H9 (cell line): Measurements from ENCODE around the gene SH3GLB2. TPM values are rescaled to one million over a fixed set of nuclear protein-coding genes. Genes with fewer than 3 reads are reported as not detected.

Source experiments
- DNase-seq: peaks from one replicate; pipeline ENCODE4 v3.0.0-alpha.2; 2017
- H2AFZ ChIP-seq: one replicate; pipeline ENCODE4 v1.6.1; 2013; ENCODE audit warnings: mild to moderate bottlenecking, low read length, control low read depth, moderate library complexity
- H2AK5ac ChIP-seq: 2 replicates; pipeline ENCODE4 v1.6.1; 2013; ENCODE audit warnings: low read length, control low read depth, mixed read lengths; ENCODE audit not compliant: insufficient read length
- H2BK120ac ChIP-seq: one replicate; pipeline ENCODE4 v1.6.1; 2013; ENCODE audit warnings: low read depth, mild to moderate bottlenecking, low read length, control low read depth, inconsistent platforms; ENCODE audit not compliant: poor library complexity, severe bottlenecking
- H2BK12ac ChIP-seq: 2 replicates; pipeline ENCODE4 v1.6.1; 2013; ENCODE audit warnings: low read length, control low read depth, mixed read lengths, low read depth; ENCODE audit not compliant: insufficient read length
- H2BK15ac ChIP-seq: 2 replicates; pipeline ENCODE4 v1.6.1; 2013; ENCODE audit warnings: low read depth, low read length, control low read depth
- H2BK20ac ChIP-seq: one replicate; pipeline ENCODE4 v1.6.1; 2013; ENCODE audit warnings: low read depth, mild to moderate bottlenecking, low read length, control low read depth, inconsistent platforms; ENCODE audit not compliant: poor library complexity, severe bottlenecking
- H2BK5ac ChIP-seq: 2 replicates; pipeline ENCODE4 v1.6.1; 2013; ENCODE audit warnings: low read length, control low read depth, mixed read lengths; ENCODE audit not compliant: insufficient read length
- H3K14ac ChIP-seq: 2 replicates; pipeline ENCODE4 v1.6.1; 2013; ENCODE audit warnings: low read length, control low read depth; ENCODE audit not compliant: insufficient read depth
- H3K18ac ChIP-seq: 2 replicates; pipeline ENCODE4 v1.6.1; 2013; ENCODE audit warnings: low read depth, mild to moderate bottlenecking, mixed read lengths, low read length, control low read depth; ENCODE audit not compliant: insufficient read length
- H3K23ac ChIP-seq: 2 replicates; pipeline ENCODE4 v1.6.1; 2013; ENCODE audit warnings: low read length, control low read depth, mixed read lengths, low read depth; ENCODE audit not compliant: insufficient read length
- H3K23me2 ChIP-seq: 2 replicates; pipeline ENCODE4 v1.6.1; 2013; ENCODE audit warnings: low read depth, mild to moderate bottlenecking, mixed read lengths, low read length, control low read depth; ENCODE audit not compliant: insufficient read length, poor library complexity, severe bottlenecking
- H3K27ac ChIP-seq: 2 replicates; pipeline ENCODE4 v1.5.1; 2013; ENCODE audit warnings: low read length, control low read depth, mixed read lengths, low read depth; ENCODE audit not compliant: insufficient read length
- H3K27me3 ChIP-seq: 2 replicates; pipeline ENCODE4 v1.6.1; 2013; ENCODE audit warnings: low read length, control low read depth, inconsistent platforms; ENCODE audit not compliant: insufficient read depth
- H3K4ac ChIP-seq: 2 replicates; pipeline ENCODE4 v1.6.1; 2013; ENCODE audit warnings: low read depth, mild to moderate bottlenecking, control low read depth, inconsistent platforms, low read length, moderate library complexity
- H3K4me1 ChIP-seq: 2 replicates; pipeline ENCODE4 v1.6.1; 2013; ENCODE audit warnings: low read length, control low read depth, inconsistent platforms; ENCODE audit not compliant: insufficient read depth
- H3K4me2 ChIP-seq: 2 replicates; pipeline ENCODE4 v1.6.1; 2013; ENCODE audit warnings: low read length, control low read depth, mixed read lengths; ENCODE audit not compliant: insufficient read length, insufficient read depth
- H3K56ac ChIP-seq: 2 replicates; pipeline ENCODE4 v1.6.1; 2013; ENCODE audit warnings: low read depth, mild to moderate bottlenecking, mixed read lengths, low read length, control low read depth; ENCODE audit not compliant: insufficient read length
- H3K79me1 ChIP-seq: 2 replicates; pipeline ENCODE4 v1.6.1; 2013; ENCODE audit warnings: low read depth, mild to moderate bottlenecking, moderate library complexity, low read length, control low read depth, inconsistent platforms; ENCODE audit not compliant: insufficient read depth, poor library complexity, severe bottlenecking
- H3K79me2 ChIP-seq: 2 replicates; pipeline ENCODE4 v1.6.1; 2013; ENCODE audit warnings: low read length, control low read depth, inconsistent platforms; ENCODE audit not compliant: insufficient read depth
- H3K9ac ChIP-seq: 2 replicates; pipeline ENCODE4 v1.6.1; 2013; ENCODE audit warnings: low read length, control low read depth, mixed read lengths; ENCODE audit not compliant: insufficient read length; ENCODE audit errors: extremely low read depth
- H3K9me3 ChIP-seq: one replicate; pipeline ENCODE4 v1.6.1; 2013; ENCODE audit warnings: low read depth, low read length, inconsistent platforms; ENCODE audit not compliant: control insufficient read depth
- H3T11ph ChIP-seq: one replicate; pipeline ENCODE4 v1.6.1; 2013; ENCODE audit warnings: mild to moderate bottlenecking, low read length, control low read depth, inconsistent platforms
- H4K20me1 ChIP-seq: one replicate; pipeline ENCODE4 v1.6.1; 2013; ENCODE audit not compliant: control insufficient read depth, insufficient read length, insufficient read depth
- H4K5ac ChIP-seq: 2 replicates; pipeline ENCODE4 v1.6.1; 2013; ENCODE audit warnings: low read depth, mild to moderate bottlenecking, mixed read lengths, low read length, control low read depth; ENCODE audit not compliant: insufficient read length
- H4K8ac ChIP-seq: replicated peaks from 2 replicates; pipeline ENCODE4 v1.6.1; 2013; ENCODE audit warnings: low read length, control low read depth, mixed read lengths, low read depth; ENCODE audit not compliant: insufficient read length
- H4K91ac ChIP-seq: 2 replicates; pipeline ENCODE4 v1.6.1; 2013; ENCODE audit warnings: low read depth, mild to moderate bottlenecking, moderate library complexity, mixed read lengths, low read length, control low read depth; ENCODE audit not compliant: insufficient read length
- H3K27ac Mint-ChIP-seq, 3 experiments: 2 replicates in 2 of 3; 3 replicates in 1 of 3; pipeline ENCODE4 v1.8.0; 2020 to 2021; ENCODE audit warnings: mixed read lengths in 3 of 3, mild to moderate bottlenecking in 1 of 3, moderate library complexity in 1 of 3
- H3K27me3 Mint-ChIP-seq: 2 replicates; pipeline ENCODE4 v1.8.0; 2021; ENCODE audit warnings: low read depth, mild to moderate bottlenecking, moderate library complexity, mixed read lengths
- H3K36me3 Mint-ChIP-seq, 3 experiments: 2 replicates in 2 of 3; 3 replicates in 1 of 3; pipeline ENCODE4 v1.8.0; 2020 to 2021; ENCODE audit warnings: low read depth in 3 of 3, mixed read lengths in 3 of 3; ENCODE audit not compliant: insufficient read depth in 1 of 3
- H3K4me1 Mint-ChIP-seq, 2 experiments: 2 replicates each; pipeline ENCODE4 v1.8.0; 2020; ENCODE audit warnings: mixed read lengths in 2 of 2
- H3K4me3 Mint-ChIP-seq, 2 experiments: 2 replicates in 1 of 2; 3 replicates in 1 of 2; pipeline ENCODE4 v1.8.0; 2020 to 2021; ENCODE audit warnings: mild to moderate bottlenecking in 2 of 2, mixed read lengths in 2 of 2, moderate library complexity in 1 of 2
- H3K9me3 Mint-ChIP-seq, 2 experiments: 2 replicates in 1 of 2; 3 replicates in 1 of 2; pipeline ENCODE4 v1.8.0; 2020; ENCODE audit warnings: mild to moderate bottlenecking in 2 of 2, mixed read lengths in 2 of 2, moderate library complexity in 1 of 2
- CTCF ChIP-seq: fragments of 200-600 bp; sonication (generic); conservative IDR thresholded peaks from 3 replicates; pipeline ENCODE4 v1.8.0; 2021; ENCODE audit warnings: antibody characterized with exemption, mild to moderate bottlenecking
- WGBS: extraction: QIAGEN DNeasy Blood & Tissue Kit; methylation state at CpG from one replicate; pipeline ENCODE4 v1.1.7; 2013; ENCODE audit warnings: missing lambda C conversion rate, low lambda C conversion rate, mixed read lengths; ENCODE audit not compliant: insufficient read length; ENCODE audit errors: extremely low coverage; 5-methylcytosine and 5-hydroxymethylcytosine counted together
- total RNA-seq: library from RNA; stranded (reverse); gene quantifications from 2 replicates; pipeline ENCODE4 v1.2.1, GENCODE V29; 2021

The SH3GLB2 gene
- total RNA-seq, 1 experiment from 2014 or later = 69.5 TPM

GRCh38 chr9:129071526-129072126 lies 43.5 kb upstream of the SH3GLB2 start:
- Histone ChIP-seq H3K27ac (no peak overlapping the region), H2BK20ac (no peak overlapping the region), H3K79me1 (no peaks in the 10 kb centered on the region), H3T11ph (no peak overlapping the region), H3K56ac (no peak overlapping the region), H2BK15ac (no peak overlapping the region), H4K5ac (no peak overlapping the region), H3K9me3 (no peaks in the 10 kb centered on the region), H2BK5ac (no peak overlapping the region), H3K79me2 (no peaks in the 10 kb centered on the region), H3K4ac (no peak overlapping the region), H3K4me1 (peaks cover 5% of the 10 kb centered on the region; the same call in 1 of the 2 replicates), H3K23ac (no peak overlapping the region), H2BK12ac (no peak overlapping the region), H3K4me2 (peak overlapping the region; percentile 1), H3K27me3 (no peaks in the 10 kb centered on the region), H3K18ac (no peak overlapping the region), H2AK5ac (no peak overlapping the region), H4K91ac (no peak overlapping the region), H2AFZ (no peak overlapping the region), H4K8ac (no peak overlapping the region), H3K23me2 (no peaks in the 10 kb centered on the region), H2BK120ac (no peak overlapping the region), H4K20me1 (no peaks in the 10 kb centered on the region), H3K9ac (no peak overlapping the region), H3K14ac (no peak overlapping the region)
- peak; percentile 92 for DNase-seq
- Mint-ChIP-seq H3K27me3 (no peaks in the 10 kb centered on the region), H3K4me3 (peak overlapping the region; percentile 31 to 69), H3K36me3 (peaks cover 10 to 19% (median 19%) of the 10 kb centered on the region in 3 experiments; a peak in 5 of 7 replicates), H3K9me3 (no peaks in the 10 kb centered on the region), H3K27ac (peak overlapping the region; percentile 79 to 84 (median 83); a peak in 6 of 7 replicates), H3K4me1 (peaks cover 14 to 23% of the 10 kb centered on the region in 2 experiments)
- WGBS = no CpG with 5 or more reads among the region's 10 CpGs
- no peak for TF ChIP-seq CTCF
